OCI-LY1 (cell line): Measurements from ENCODE around the gene ZCCHC7.

Experiments used
- CTCF ChIP-seq: fragments of 200-600 bp; sonication (generic), shearing (Covaris generic); IDR thresholded peaks from 2 replicates; pipeline ENCODE4 v1.5.1; 2017; ENCODE audit warnings: mild to moderate bottlenecking, antibody characterized with exemption, low read length, moderate library complexity, mixed read lengths
- EZH2 ChIP-seq: fragments of 200-600 bp; sonication (generic), shearing (Covaris generic); IDR thresholded peaks from 2 replicates; pipeline ENCODE4 v1.8.0; 2017; ENCODE audit warnings: borderline replicate concordance, mixed run types, mild to moderate bottlenecking, antibody characterized with exemption, low read length, moderate library complexity, mixed read lengths

GRCh38 chr9:37104183-37104889 lies 16.0 kb upstream of the ZCCHC7 start:
- TF ChIP-seq EZH2, result no peak
- no peak for TF ChIP-seq CTCF
